GM23338 (cell line): ENCODE measurements around the gene SSMEM1.

Experiments
- CREB1 ChIP-seq: fragments of 250-450 bp; sonication (Bioruptor Pico); IDR thresholded peaks from 2 replicates; pipeline ENCODE4 v1.5.0; 2020; ENCODE audit warnings: low read depth, mild to moderate bottlenecking, moderate library complexity
- EZH2 ChIP-seq: fragments of 200-600 bp; sonication (generic); IDR thresholded peaks from one replicate; pipeline ENCODE4 v1.8.0; 2017; ENCODE audit warnings: antibody characterized with exemption, mild to moderate bottlenecking, low read depth; ENCODE audit not compliant: unreplicated experiment
- EZH2phosphoT487 ChIP-seq: fragments of 200-600 bp; sonication (generic); IDR thresholded peaks from one replicate; pipeline ENCODE4 v1.8.1; 2018; ENCODE audit warnings: antibody characterized with exemption; ENCODE audit not compliant: unreplicated experiment
- JUNB ChIP-seq: IDR thresholded peaks from one replicate; pipeline ENCODE4 v1.6.1; 2016; ENCODE audit warnings: antibody characterized with exemption; ENCODE audit not compliant: unreplicated experiment
- NANOG ChIP-seq: IDR thresholded peaks from 2 replicates; pipeline ENCODE4 v1.6.1; 2016; ENCODE audit warnings: antibody characterized with exemption, borderline replicate concordance
- POLR2AphosphoS5 ChIP-seq: IDR thresholded peaks from 2 replicates; pipeline ENCODE4 v1.6.1; 2016; ENCODE audit warnings: antibody characterized with exemption, low read depth
- STAT1 ChIP-seq: IDR thresholded peaks from one replicate; pipeline ENCODE4 v1.6.1; 2016; ENCODE audit warnings: antibody characterized with exemption; ENCODE audit not compliant: unreplicated experiment
- ZNF114 ChIP-seq: fragments of 250-450 bp; sonication (Bioruptor Pico); IDR thresholded peaks from 2 replicates; pipeline ENCODE4 v1.5.0; 2020; ENCODE audit warnings: mild to moderate bottlenecking, moderate library complexity
- ZNF331 ChIP-seq: fragments of 250-450 bp; sonication (Bioruptor Pico); IDR thresholded peaks from 2 replicates; pipeline ENCODE4 v1.5.0; 2020; ENCODE audit warnings: low read depth, mild to moderate bottlenecking, moderate library complexity
- TF ChIP-seq, protein P1 (sequence below), 2 experiments: fragments of 200-600 bp in 1 of 2; sonication (generic) in 1 of 2; conservative IDR thresholded peaks; 2 replicates each; pipeline versions ENCODE4 v1.5.1 to v1.6.1; 2016 to 2017; ENCODE audit warnings: antibody characterized with exemption in 2 of 2, low read depth in 2 of 2, mild to moderate bottlenecking in 2 of 2, moderate library complexity in 1 of 2
- TF ChIP-seq, protein P2 (sequence below): IDR thresholded peaks from one replicate; pipeline ENCODE4 v1.6.1; 2018; ENCODE audit warnings: antibody characterized with exemption; ENCODE audit not compliant: unreplicated experiment
- TF ChIP-seq, protein P3 (sequence below): IDR thresholded peaks from 2 replicates; pipeline ENCODE4 v1.6.1; 2016; ENCODE audit warnings: antibody characterized with exemption
- TF ChIP-seq, protein P4 (sequence below): fragments of 250-450 bp; sonication (Bioruptor Pico); IDR thresholded peaks from 2 replicates; pipeline ENCODE4 v1.5.0; 2020; ENCODE audit warnings: mild to moderate bottlenecking, moderate library complexity

- TF ChIP-seq, protein P1, sequence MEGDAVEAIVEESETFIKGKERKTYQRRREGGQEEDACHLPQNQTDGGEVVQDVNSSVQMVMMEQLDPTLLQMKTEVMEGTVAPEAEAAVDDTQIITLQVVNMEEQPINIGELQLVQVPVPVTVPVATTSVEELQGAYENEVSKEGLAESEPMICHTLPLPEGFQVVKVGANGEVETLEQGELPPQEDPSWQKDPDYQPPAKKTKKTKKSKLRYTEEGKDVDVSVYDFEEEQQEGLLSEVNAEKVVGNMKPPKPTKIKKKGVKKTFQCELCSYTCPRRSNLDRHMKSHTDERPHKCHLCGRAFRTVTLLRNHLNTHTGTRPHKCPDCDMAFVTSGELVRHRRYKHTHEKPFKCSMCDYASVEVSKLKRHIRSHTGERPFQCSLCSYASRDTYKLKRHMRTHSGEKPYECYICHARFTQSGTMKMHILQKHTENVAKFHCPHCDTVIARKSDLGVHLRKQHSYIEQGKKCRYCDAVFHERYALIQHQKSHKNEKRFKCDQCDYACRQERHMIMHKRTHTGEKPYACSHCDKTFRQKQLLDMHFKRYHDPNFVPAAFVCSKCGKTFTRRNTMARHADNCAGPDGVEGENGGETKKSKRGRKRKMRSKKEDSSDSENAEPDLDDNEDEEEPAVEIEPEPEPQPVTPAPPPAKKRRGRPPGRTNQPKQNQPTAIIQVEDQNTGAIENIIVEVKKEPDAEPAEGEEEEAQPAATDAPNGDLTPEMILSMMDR (conservative IDR thresholded peaks at IDR 0.05; ENCODE audit: low read depth in 2 of 2): no peak
- TF ChIP-seq POLR2AphosphoS5 (no peak), EZH2 (no peak), NANOG (no peak), JUNB (no peak), ZNF114 (CRISPR knock-in tag) (no peak), EZH2phosphoT487 (no peak), CREB1 (CRISPR knock-in tag) (no peak), ZNF331 (CRISPR knock-in tag) (no peak), STAT1 (no peak)
- TF ChIP-seq, protein P2, sequence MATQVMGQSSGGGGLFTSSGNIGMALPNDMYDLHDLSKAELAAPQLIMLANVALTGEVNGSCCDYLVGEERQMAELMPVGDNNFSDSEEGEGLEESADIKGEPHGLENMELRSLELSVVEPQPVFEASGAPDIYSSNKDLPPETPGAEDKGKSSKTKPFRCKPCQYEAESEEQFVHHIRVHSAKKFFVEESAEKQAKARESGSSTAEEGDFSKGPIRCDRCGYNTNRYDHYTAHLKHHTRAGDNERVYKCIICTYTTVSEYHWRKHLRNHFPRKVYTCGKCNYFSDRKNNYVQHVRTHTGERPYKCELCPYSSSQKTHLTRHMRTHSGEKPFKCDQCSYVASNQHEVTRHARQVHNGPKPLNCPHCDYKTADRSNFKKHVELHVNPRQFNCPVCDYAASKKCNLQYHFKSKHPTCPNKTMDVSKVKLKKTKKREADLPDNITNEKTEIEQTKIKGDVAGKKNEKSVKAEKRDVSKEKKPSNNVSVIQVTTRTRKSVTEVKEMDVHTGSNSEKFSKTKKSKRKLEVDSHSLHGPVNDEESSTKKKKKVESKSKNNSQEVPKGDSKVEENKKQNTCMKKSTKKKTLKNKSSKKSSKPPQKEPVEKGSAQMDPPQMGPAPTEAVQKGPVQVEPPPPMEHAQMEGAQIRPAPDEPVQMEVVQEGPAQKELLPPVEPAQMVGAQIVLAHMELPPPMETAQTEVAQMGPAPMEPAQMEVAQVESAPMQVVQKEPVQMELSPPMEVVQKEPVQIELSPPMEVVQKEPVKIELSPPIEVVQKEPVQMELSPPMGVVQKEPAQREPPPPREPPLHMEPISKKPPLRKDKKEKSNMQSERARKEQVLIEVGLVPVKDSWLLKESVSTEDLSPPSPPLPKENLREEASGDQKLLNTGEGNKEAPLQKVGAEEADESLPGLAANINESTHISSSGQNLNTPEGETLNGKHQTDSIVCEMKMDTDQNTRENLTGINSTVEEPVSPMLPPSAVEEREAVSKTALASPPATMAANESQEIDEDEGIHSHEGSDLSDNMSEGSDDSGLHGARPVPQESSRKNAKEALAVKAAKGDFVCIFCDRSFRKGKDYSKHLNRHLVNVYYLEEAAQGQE: no peak
- TF ChIP-seq, protein P3, sequence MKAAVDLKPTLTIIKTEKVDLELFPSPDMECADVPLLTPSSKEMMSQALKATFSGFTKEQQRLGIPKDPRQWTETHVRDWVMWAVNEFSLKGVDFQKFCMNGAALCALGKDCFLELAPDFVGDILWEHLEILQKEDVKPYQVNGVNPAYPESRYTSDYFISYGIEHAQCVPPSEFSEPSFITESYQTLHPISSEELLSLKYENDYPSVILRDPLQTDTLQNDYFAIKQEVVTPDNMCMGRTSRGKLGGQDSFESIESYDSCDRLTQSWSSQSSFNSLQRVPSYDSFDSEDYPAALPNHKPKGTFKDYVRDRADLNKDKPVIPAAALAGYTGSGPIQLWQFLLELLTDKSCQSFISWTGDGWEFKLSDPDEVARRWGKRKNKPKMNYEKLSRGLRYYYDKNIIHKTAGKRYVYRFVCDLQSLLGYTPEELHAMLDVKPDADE: no peak
- TF ChIP-seq, protein P4, sequence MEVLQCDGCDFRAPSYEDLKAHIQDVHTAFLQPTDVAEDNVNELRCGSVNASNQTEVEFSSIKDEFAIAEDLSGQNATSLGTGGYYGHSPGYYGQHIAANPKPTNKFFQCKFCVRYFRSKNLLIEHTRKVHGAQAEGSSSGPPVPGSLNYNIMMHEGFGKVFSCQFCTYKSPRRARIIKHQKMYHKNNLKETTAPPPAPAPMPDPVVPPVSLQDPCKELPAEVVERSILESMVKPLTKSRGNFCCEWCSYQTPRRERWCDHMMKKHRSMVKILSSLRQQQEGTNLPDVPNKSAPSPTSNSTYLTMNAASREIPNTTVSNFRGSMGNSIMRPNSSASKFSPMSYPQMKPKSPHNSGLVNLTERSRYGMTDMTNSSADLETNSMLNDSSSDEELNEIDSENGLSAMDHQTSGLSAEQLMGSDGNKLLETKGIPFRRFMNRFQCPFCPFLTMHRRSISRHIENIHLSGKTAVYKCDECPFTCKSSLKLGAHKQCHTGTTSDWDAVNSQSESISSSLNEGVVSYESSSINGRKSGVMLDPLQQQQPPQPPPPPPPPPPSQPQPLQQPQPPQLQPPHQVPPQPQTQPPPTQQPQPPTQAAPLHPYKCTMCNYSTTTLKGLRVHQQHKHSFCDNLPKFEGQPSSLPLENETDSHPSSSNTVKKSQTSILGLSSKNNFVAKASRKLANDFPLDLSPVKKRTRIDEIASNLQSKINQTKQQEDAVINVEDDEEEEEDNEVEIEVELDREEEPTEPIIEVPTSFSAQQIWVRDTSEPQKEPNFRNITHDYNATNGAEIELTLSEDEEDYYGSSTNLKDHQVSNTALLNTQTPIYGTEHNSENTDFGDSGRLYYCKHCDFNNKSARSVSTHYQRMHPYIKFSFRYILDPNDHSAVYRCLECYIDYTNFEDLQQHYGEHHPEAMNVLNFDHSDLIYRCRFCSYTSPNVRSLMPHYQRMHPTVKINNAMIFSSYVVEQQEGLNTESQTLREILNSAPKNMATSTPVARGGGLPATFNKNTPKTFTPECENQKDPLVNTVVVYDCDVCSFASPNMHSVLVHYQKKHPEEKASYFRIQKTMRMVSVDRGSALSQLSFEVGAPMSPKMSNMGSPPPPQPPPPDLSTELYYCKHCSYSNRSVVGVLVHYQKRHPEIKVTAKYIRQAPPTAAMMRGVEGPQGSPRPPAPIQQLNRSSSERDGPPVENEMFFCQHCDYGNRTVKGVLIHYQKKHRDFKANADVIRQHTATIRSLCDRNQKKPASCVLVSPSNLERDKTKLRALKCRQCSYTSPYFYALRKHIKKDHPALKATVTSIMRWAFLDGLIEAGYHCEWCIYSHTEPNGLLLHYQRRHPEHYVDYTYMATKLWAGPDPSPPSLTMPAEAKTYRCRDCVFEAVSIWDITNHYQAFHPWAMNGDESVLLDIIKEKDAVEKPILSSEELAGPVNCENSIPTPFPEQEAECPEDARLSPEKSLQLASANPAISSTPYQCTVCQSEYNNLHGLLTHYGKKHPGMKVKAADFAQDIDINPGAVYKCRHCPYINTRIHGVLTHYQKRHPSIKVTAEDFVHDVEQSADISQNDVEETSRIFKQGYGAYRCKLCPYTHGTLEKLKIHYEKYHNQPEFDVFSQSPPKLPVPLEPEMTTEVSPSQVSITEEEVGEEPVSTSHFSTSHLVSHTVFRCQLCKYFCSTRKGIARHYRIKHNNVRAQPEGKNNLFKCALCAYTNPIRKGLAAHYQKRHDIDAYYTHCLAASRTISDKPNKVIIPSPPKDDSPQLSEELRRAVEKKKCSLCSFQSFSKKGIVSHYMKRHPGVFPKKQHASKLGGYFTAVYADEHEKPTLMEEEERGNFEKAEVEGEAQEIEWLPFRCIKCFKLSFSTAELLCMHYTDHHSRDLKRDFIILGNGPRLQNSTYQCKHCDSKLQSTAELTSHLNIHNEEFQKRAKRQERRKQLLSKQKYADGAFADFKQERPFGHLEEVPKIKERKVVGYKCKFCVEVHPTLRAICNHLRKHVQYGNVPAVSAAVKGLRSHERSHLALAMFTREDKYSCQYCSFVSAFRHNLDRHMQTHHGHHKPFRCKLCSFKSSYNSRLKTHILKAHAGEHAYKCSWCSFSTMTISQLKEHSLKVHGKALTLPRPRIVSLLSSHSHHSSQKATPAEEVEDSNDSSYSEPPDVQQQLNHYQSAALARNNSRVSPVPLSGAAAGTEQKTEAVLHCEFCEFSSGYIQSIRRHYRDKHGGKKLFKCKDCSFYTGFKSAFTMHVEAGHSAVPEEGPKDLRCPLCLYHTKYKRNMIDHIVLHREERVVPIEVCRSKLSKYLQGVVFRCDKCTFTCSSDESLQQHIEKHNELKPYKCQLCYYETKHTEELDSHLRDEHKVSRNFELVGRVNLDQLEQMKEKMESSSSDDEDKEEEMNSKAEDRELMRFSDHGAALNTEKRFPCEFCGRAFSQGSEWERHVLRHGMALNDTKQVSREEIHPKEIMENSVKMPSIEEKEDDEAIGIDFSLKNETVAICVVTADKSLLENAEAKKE: no peak
Measured at GRCh38 chr7:130160023-130160422, 47.6 kb upstream of the SSMEM1 start.
